NB4 (cell line): ENCODE data around the gene ST8SIA2.

Source experiments
- DNase-seq: peaks from one replicate; pipeline ENCODE4 v3.0.0; 2010; ENCODE audit warnings: low read depth
- H3K4me3 ChIP-seq: one replicate; pipeline ENCODE4 v1.5.1; 2011; ENCODE audit warnings: mild to moderate bottlenecking, low read depth, low read length, moderate library complexity
- MYC ChIP-seq: IDR thresholded peaks from 2 replicates; pipeline ENCODE4 v1.6.1; 2011; ENCODE audit warnings: low read depth, low read length
- POLR2A ChIP-seq: IDR thresholded peaks from 2 replicates; pipeline ENCODE4 v1.6.1; 2011; ENCODE audit warnings: mild to moderate bottlenecking; ENCODE audit not compliant: insufficient read length; ENCODE audit errors: extremely low read depth
- TF ChIP-seq, protein P1 (sequence below): IDR thresholded peaks from 2 replicates; pipeline ENCODE4 v1.6.1; 2011; ENCODE audit warnings: low read depth, low read length
- TF ChIP-seq, protein P2 (sequence below): IDR thresholded peaks from one replicate; pipeline ENCODE4 v1.5.1; 2012; ENCODE audit warnings: low read depth, low read length

The ST8SIA2 gene

DNA sequence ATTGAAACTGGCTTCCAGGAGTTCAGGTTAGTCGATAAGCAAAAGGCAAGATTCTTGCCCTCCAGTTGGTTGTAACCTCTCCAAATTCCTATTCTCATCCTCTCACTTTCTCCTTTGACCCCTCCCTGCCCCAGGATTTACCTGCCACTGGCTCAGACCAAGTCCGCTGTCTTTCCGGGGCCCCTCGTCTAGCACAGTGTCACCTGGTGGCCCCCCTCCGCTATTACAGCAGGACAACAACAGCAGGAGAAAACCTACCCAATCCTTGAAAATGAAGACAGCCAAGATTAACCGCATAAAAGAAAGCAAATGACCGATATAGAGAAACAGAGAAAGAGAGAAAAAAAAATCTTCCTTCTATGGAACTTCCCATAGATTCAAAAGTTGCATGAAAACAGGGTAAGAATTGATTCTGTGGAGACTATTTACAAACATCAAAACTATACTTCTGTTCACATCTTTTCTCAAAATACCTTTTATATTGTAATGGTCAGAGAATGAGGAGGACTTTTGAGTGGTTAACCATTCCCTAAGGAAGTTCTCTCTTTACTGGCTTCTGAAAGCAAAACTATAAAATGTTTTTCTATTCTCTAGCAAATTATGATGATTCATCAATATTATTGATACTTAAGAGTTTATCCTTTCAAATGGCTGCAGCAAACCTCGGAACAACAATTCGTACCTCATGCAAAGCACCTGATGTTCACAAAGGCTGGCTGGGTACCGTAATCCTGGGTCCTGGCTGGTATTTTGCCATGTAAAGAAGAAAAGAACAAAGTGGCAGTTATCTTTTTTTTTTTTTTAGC, 10.0 kb upstream of the ST8SIA2 start:
- H3K4me3 ChIP-seq, result no peak overlapping the region
- TF ChIP-seq POLR2A (no peak), MYC (no peak)
- TF ChIP-seq, protein P1, sequence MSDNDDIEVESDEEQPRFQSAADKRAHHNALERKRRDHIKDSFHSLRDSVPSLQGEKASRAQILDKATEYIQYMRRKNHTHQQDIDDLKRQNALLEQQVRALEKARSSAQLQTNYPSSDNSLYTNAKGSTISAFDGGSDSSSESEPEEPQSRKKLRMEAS, result no peak
- TF ChIP-seq, protein P2, sequence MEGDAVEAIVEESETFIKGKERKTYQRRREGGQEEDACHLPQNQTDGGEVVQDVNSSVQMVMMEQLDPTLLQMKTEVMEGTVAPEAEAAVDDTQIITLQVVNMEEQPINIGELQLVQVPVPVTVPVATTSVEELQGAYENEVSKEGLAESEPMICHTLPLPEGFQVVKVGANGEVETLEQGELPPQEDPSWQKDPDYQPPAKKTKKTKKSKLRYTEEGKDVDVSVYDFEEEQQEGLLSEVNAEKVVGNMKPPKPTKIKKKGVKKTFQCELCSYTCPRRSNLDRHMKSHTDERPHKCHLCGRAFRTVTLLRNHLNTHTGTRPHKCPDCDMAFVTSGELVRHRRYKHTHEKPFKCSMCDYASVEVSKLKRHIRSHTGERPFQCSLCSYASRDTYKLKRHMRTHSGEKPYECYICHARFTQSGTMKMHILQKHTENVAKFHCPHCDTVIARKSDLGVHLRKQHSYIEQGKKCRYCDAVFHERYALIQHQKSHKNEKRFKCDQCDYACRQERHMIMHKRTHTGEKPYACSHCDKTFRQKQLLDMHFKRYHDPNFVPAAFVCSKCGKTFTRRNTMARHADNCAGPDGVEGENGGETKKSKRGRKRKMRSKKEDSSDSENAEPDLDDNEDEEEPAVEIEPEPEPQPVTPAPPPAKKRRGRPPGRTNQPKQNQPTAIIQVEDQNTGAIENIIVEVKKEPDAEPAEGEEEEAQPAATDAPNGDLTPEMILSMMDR, result peak; percentile 92
- DNase-seq, result peak; percentile 32

GRCh38 chr15:92384381-92384780, 9.3 kb upstream of the ST8SIA2 start:
- H3K4me3 ChIP-seq, result no peak overlapping the region
- DNase-seq, result no peak
- TF ChIP-seq, protein P1, result no peak
- TF ChIP-seq POLR2A (no peak), MYC (no peak)
- TF ChIP-seq, protein P2, result no peak

- no peak for DNase-seq
- no peak overlapping the region for H3K4me3 ChIP-seq
- TF ChIP-seq, protein P1, result no peak
- TF ChIP-seq POLR2A (no peak), MYC (no peak)
- TF ChIP-seq, protein P2, result no peak
Observed at GRCh38 chr15:92385096-92385495, 8.6 kb upstream of the ST8SIA2 start.

- TF ChIP-seq, protein P2, result peak; percentile 38
- TF ChIP-seq, protein P1, result no peak
- TF ChIP-seq MYC, result no peak
- no peak for TF ChIP-seq POLR2A
- no peak overlapping the region for H3K4me3 ChIP-seq
- peak; percentile 36 for DNase-seq
Observed at GRCh38 chr15:92391640-92392039, 2.0 kb upstream of the ST8SIA2 start.

- H3K4me3 ChIP-seq, result no peak overlapping the region
- DNase-seq, result no peak
- TF ChIP-seq, protein P2, result no peak
- TF ChIP-seq POLR2A (no peak), MYC (no peak)
- TF ChIP-seq, protein P1, result no peak
Observed at GRCh38 chr15:92392462-92392861, 1.2 kb upstream of the ST8SIA2 start.
